Stomach (tissue), 9 donors: ENCODE results near the gene CFAP54. TPM values are rescaled to one million over a fixed set of nuclear protein-coding genes. Genes with fewer than 3 reads are reported as not detected.

Source experiments
- DNase-seq, 2 donors: peaks; one replicate each; pipeline versions ENCODE4 v3.0.0 to v3.0.0-alpha.2; 2013 to 2019
- H3K27ac ChIP-seq, 5 donors: fragments of 200-600 bp in 4 of 5; sonication (generic) in 4 of 5; one replicate each; pipeline ENCODE4 v1.5.1; 2013 to 2019; ENCODE audit warnings: mild to moderate bottlenecking in 1 of 5, moderate library complexity in 1 of 5
- H3K27me3 ChIP-seq, 3 donors: fragments of 200-600 bp; sonication (generic); one replicate each; pipeline ENCODE4 v1.5.1; 2017 to 2019; ENCODE audit warnings: mixed run types in 1 of 3
- H3K36me3 ChIP-seq, 4 donors: fragments of 200-600 bp; sonication (generic); 1 replicate in 3 of 4; 2 replicates in 1 of 4; pipeline ENCODE4 v1.5.1; 2016 to 2019
- H3K4me1 ChIP-seq, 4 donors: fragments of 200-600 bp; sonication (generic); one replicate each; pipeline ENCODE4 v1.5.1; 2016 to 2019
- H3K4me3 ChIP-seq, 4 donors: fragments of 200-600 bp; sonication (generic) in 3 of 4; one replicate each; pipeline ENCODE4 v1.5.1; 2016 to 2019; ENCODE audit warnings: mild to moderate bottlenecking in 1 of 4
- H3K9me3 ChIP-seq, 4 donors: fragments of 200-600 bp; sonication (generic); one replicate each; pipeline ENCODE4 v1.5.1; 2016 to 2019
- CTCF ChIP-seq, 7 experiments: fragments of 450-650 bp in 4 of 7; fragments of 200-600 bp in 3 of 7; sonication (generic) in 3 of 7; IDR thresholded peaks; one replicate each; pipeline ENCODE4 v1.5.1; 2016 to 2019; ENCODE audit warnings: antibody characterized with exemption in 7 of 7, control low read depth in 2 of 7, mild to moderate bottlenecking in 1 of 7
- EP300 ChIP-seq: sonication (generic); formaldehyde crosslinking; IDR thresholded peaks from one replicate; pipeline ENCODE4 v1.6.1; 2017; ENCODE audit warnings: antibody characterized with exemption
- POLR2A ChIP-seq, 4 donors: fragments of 450-650 bp; IDR thresholded peaks; one replicate each; pipeline ENCODE4 v1.6.1; 2016; ENCODE audit warnings: antibody characterized with exemption in 4 of 4, control low read depth in 2 of 4, mild to moderate bottlenecking in 1 of 4, moderate library complexity in 1 of 4
- POLR2AphosphoS5 ChIP-seq, 3 donors: sonication (generic); formaldehyde crosslinking; IDR thresholded peaks; one replicate each; pipeline ENCODE4 v1.6.1; 2016; ENCODE audit warnings: antibody characterized with exemption in 3 of 3
- WGBS, 5 donors: extraction: QIAGEN DNeasy Blood & Tissue Kit in 3 of 5; methylation state at CpG; one replicate each; pipeline versions ENCODE4 v1.1.5 to v1.1.7; 2013 to 2018; 5-methylcytosine and 5-hydroxymethylcytosine counted together
- intact Hi-C: fragments of 100-400 bp; cut with DNase I; formaldehyde crosslinking; loops from one replicate; pipeline ENCODE4 v1.15.1; 2023; ENCODE audit warnings: low total_unique reads
- polyA plus RNA-seq, 3 donors: library from polyadenylated mRNA; stranded (reverse); fragments of 200-250 nt; gene quantifications; one replicate each; pipeline ENCODE4 v1.2.3, GENCODE V29; 2013
- total RNA-seq, 5 donors: library from RNA; depleted of rRNA; stranded (reverse); fragments of >200 nt; gene quantifications; one replicate each; pipeline versions ENCODE4 v1.1.0 to v1.2.3, GENCODE V29; 2014 to 2016
- donor health status: healthy with polysubstance abuse.
- donor health status: Bipolar disorder and iron deficiency.
- donor health status: healthy.

CFAP54 gene
- total and polyA plus RNA-seq, 8 donors = 0.08 to 36.6 (median 3.0) TPM; not detected in 2

- H3K9me3 ChIP-seq = no peaks in the 10 kb centered on the region
- intact Hi-C loops = no loop called here
- TF ChIP-seq POLR2AphosphoS5 (IDR thresholded peaks at IDR 0.05) = no peak
- no peak for TF ChIP-seq CTCF (IDR thresholded peaks at IDR 0.05)
- H3K4me3 ChIP-seq = no peak overlapping the region
- no peaks in the 10 kb centered on the region for H3K36me3 ChIP-seq
- DNase-seq = no peak
- 30 to 52% (median 42%) methylated on average over 2 of the region's 2 CpGs for WGBS, 5 donors
- no peak overlapping the region for H3K27ac ChIP-seq
- H3K4me1 ChIP-seq = no peaks in the 10 kb centered on the region
- H3K27me3 ChIP-seq = no peaks in the 10 kb centered on the region
Observed at GRCh38 chr12:96810057-96810456, 320.7 kb downstream of the CFAP54 start.

GRCh38 chr12:96810477-96810876, 321.1 kb downstream of the CFAP54 start:
- Histone ChIP-seq H3K36me3 (no peaks in the 10 kb centered on the region), H3K4me1 (no peaks in the 10 kb centered on the region), H3K4me3 (no peak overlapping the region), H3K27me3 (no peaks in the 10 kb centered on the region), H3K27ac (no peak overlapping the region), H3K9me3 (no peaks in the 10 kb centered on the region)
- TF ChIP-seq POLR2AphosphoS5 (IDR thresholded peaks at IDR 0.05) (no peak), EP300 (no peak), CTCF (IDR thresholded peaks at IDR 0.05) (no peak), POLR2A (IDR thresholded peaks at IDR 0.05) (no peak)
- WGBS, 5 donors = 49 to 69% (median 52%) methylated on average over 3 of the region's 3 CpGs
- intact Hi-C loops = no loop called here
- DNase-seq = no peak

GRCh38 chr12:96811083-96811482, 321.7 kb downstream of the CFAP54 start:
- Histone ChIP-seq H3K36me3 (no peaks in the 10 kb centered on the region), H3K4me1 (no peaks in the 10 kb centered on the region), H3K27ac (no peak overlapping the region), H3K4me3 (no peak overlapping the region), H3K27me3 (no peaks in the 10 kb centered on the region), H3K9me3 (no peaks in the 10 kb centered on the region)
- DNase-seq = no peak
- no peak for TF ChIP-seq CTCF (IDR thresholded peaks at IDR 0.05)
- TF ChIP-seq POLR2AphosphoS5 (IDR thresholded peaks at IDR 0.05) = no peak
- WGBS, 5 donors = 52 to 55% (median 53%) methylated on average over 3 of the region's 3 CpGs
- intact Hi-C loops = no loop called here

GRCh38 chr12:96812153-96812552, 322.8 kb downstream of the CFAP54 start:
- WGBS, 5 donors = 43 to 57% (median 52%) methylated on average over 2 of the region's 2 CpGs
- Histone ChIP-seq H3K4me1 (no peaks in the 10 kb centered on the region), H3K27me3 (no peaks in the 10 kb centered on the region), H3K9me3 (no peaks in the 10 kb centered on the region), H3K36me3 (no peaks in the 10 kb centered on the region), H3K4me3 (no peak overlapping the region), H3K27ac (no peak overlapping the region)
- intact Hi-C loops = no loop called here
- TF ChIP-seq CTCF (IDR thresholded peaks at IDR 0.05) = no peak
- TF ChIP-seq EP300 = no peak
- no peak for TF ChIP-seq POLR2AphosphoS5 (IDR thresholded peaks at IDR 0.05)
- TF ChIP-seq POLR2A (IDR thresholded peaks at IDR 0.05) = no peak
- DNase-seq = no peak
